Myocyte (in vitro differentiated cells): Measurements from ENCODE around the gene PRR30. TPM values are rescaled to one million over a fixed set of nuclear protein-coding genes. Genes with fewer than 3 reads are reported as not detected.
"Not testable (repeated sequence)": the region's sequence is repeated elsewhere in the genome, so short reads cannot be mapped to it uniquely, and the experiment has no call there.

Experiments used
- DNase-seq: peaks from one replicate; pipeline ENCODE4 v3.0.0-alpha.2; 2012; ENCODE audit warnings: low read depth
- polyA plus RNA-seq: library from polyadenylated mRNA; unstranded; fragments of >200 nt; gene quantifications from one replicate; pipeline ENCODE4 v1.2.1, GENCODE V29; 2012; ENCODE audit warnings: missing spikeins
- total RNA-seq: library from RNA; depleted of rRNA; stranded (reverse); fragments of >200 nt; gene quantifications from 2 replicates; pipeline ENCODE4 v1.2.3, GENCODE V29; 2014

PRR30 gene
- total RNA-seq, result not detected in 2 replicates
- polyA plus RNA-seq, result not detected

GRCh38 chr2:27139310-27139709 lies at the start of gene PRR30:
Gene PRR30, minus strand, starts transcription at chr2:27139410. Its CDS starts 1,081 bp downstream, at chr2:27138329.
- DNase-seq, result no peak

GRCh38 chr2:27186613-27187345 lies 47.6 kb upstream of the PRR30 start:
- DNase-seq, result peak; percentile 90

- DNase-seq, result peak; percentile 70
These were observed 46.3 kb upstream of the PRR30 start for GRCh38 chr2:27185331-27186026.

GRCh38 chr2:27184115-27184514 lies 44.9 kb upstream of the PRR30 start:
- peak; percentile 68 for DNase-seq

GRCh38 chr2:27182346-27182745 lies 43.1 kb upstream of the PRR30 start:
- DNase-seq, result no peak

- DNase-seq, result no peak
These were observed 40.3 kb upstream of the PRR30 start for GRCh38 chr2:27179344-27180000.

GRCh38 chr2:27178469-27178868 lies 39.3 kb upstream of the PRR30 start:
- DNase-seq, result no peak

GRCh38 chr2:27177441-27178351 lies 38.5 kb upstream of the PRR30 start:
- no peak for DNase-seq

- DNase-seq, result not testable (repeated sequence)
These were observed 36.6 kb upstream of the PRR30 start for GRCh38 chr2:27175781-27176180.

GRCh38 chr2:27175330-27175729 lies 36.1 kb upstream of the PRR30 start:
- no peak for DNase-seq

- DNase-seq, result peak; percentile 39
These were observed 35.4 kb upstream of the PRR30 start for GRCh38 chr2:27174638-27175037.

GRCh38 chr2:27171351-27171848 lies 32.2 kb upstream of the PRR30 start:
- DNase-seq, result no peak

- DNase-seq, result peak; percentile 44
These were observed 31.5 kb upstream of the PRR30 start for GRCh38 chr2:27170581-27171337.

GRCh38 chr2:27164960-27165763 lies 26.0 kb upstream of the PRR30 start:
- no peak for DNase-seq

GRCh38 chr2:27162151-27163121 lies 23.2 kb upstream of the PRR30 start:
- no peak for DNase-seq

- DNase-seq, result no peak
These were observed 21.0 kb upstream of the PRR30 start for GRCh38 chr2:27160191-27160590.

GRCh38 chr2:27159271-27159670 lies 20.1 kb upstream of the PRR30 start:
- DNase-seq, result no peak

- no peak for DNase-seq
These were observed 19.3 kb upstream of the PRR30 start for GRCh38 chr2:27158468-27158867.
